GM12878 (cell line): Measurements from ENCODE around the gene ITPR2. TPM values are rescaled to one million over a fixed set of nuclear protein-coding genes. Genes with fewer than 3 reads are reported as not detected.

Experiments used
- ATAC-seq: fragments of 200-7000 bp; cut with Tn5 transposase; 3 replicates; pipeline ENCODE4 v1.9.1; 2020; ENCODE audit warnings: mild to moderate bottlenecking, moderate library complexity
- BruUV-seq: library from RNA; stranded (reverse); fragments of 400-500 nt; replicated peaks from 2 replicates; lab custom pipeline; 2021; lab: Mats Ljungman, UMichigan
- CTCF ChIA-PET: fragments of 300-600 bp; sonication (Branson Sonifier 250); formaldehyde crosslinking; extraction: SDS; loops from one replicate; lab custom pipeline; 2021; ENCODE audit warnings: inconsistent platforms; lab: Yijun Ruan, JAX
- POLR2A ChIA-PET: fragments of 350-600 bp; formaldehyde crosslinking; extraction: SDS; loops from one replicate; lab custom pipeline; 2021; ENCODE audit warnings: inconsistent platforms; lab: Charles Lee
- RAD21 ChIA-PET: fragments of 300-600 bp; sonication (Branson Sonifier 250); formaldehyde crosslinking; loops from one replicate; lab custom pipeline; 2023; ENCODE audit warnings: antibody characterized with exemption; ENCODE audit not compliant: unreplicated experiment; lab: Charles Lee
- SMC1A ChIA-PET: fragments of 300-600 bp; sonication (Branson Sonifier 250); formaldehyde crosslinking; loops from one replicate; lab custom pipeline; 2023; ENCODE audit not compliant: unreplicated experiment, uncharacterized antibody; lab: Charles Lee
- DNase-seq: peaks from one replicate; pipeline ENCODE4 v3.0.0-alpha.2; 2011; ENCODE audit warnings: low read depth, low spot score
- FAIRE-seq: peaks from 3 replicates; lab custom pipeline; 2011; peaks lifted over from hg19 to GRCh38; lab: Jason Lieb, UNC
- H2AFZ ChIP-seq: 2 replicates; pipeline ENCODE4 v1.6.0; 2011; ENCODE audit warnings: low read depth, low read length, control low read depth; ENCODE audit not compliant: control insufficient read depth
- H3K27ac ChIP-seq: 2 replicates; pipeline ENCODE4 v1.5.1; 2011; ENCODE audit warnings: control low read depth; ENCODE audit not compliant: control insufficient read depth, insufficient read depth
- H3K27me3 ChIP-seq, 2 experiments: replicated peaks in 1 of 2; 2 replicates each; pipeline versions ENCODE4 v1.6.0 to v1.6.1; 2011; ENCODE audit warnings: low read length in 1 of 2; ENCODE audit not compliant: control insufficient read depth in 2 of 2, insufficient read depth in 2 of 2
- H3K36me3 ChIP-seq, 2 experiments: 2 replicates each; pipeline ENCODE4 v1.5.1; 2011; ENCODE audit warnings: low read length in 1 of 2; ENCODE audit not compliant: control insufficient read depth in 2 of 2, insufficient read depth in 2 of 2
- H3K4me1 ChIP-seq: 2 replicates; pipeline ENCODE4 v1.6.1; 2011; ENCODE audit warnings: mild to moderate bottlenecking, low read length, moderate library complexity, mixed read lengths; ENCODE audit not compliant: control insufficient read depth, insufficient read depth
- H3K4me2 ChIP-seq: 2 replicates; pipeline ENCODE4 v1.6.0; 2011; ENCODE audit warnings: control low read depth; ENCODE audit not compliant: control insufficient read depth, insufficient read depth
- H3K4me3 ChIP-seq: fragments of 200-600 bp; sonication (generic); 2 replicates; pipeline ENCODE4 v1.5.1; 2016
- H3K79me2 ChIP-seq: 2 replicates; pipeline ENCODE4 v1.6.0; 2011; ENCODE audit warnings: low read length; ENCODE audit not compliant: control insufficient read depth, insufficient read depth
- H3K9ac ChIP-seq: 2 replicates; pipeline ENCODE4 v1.8.0; 2011; ENCODE audit warnings: low read length, control low read depth, mixed read lengths; ENCODE audit not compliant: control insufficient read depth, insufficient read depth
- H3K9me3 ChIP-seq: replicated peaks from 3 replicates; pipeline ENCODE4 v1.5.1; 2011; ENCODE audit warnings: mild to moderate bottlenecking, low read length; ENCODE audit not compliant: control insufficient read depth, insufficient read depth
- H4K20me1 ChIP-seq: 2 replicates; pipeline ENCODE4 v1.6.0; 2011; ENCODE audit not compliant: control insufficient read depth, insufficient read depth
- BCL11A ChIP-seq: IDR thresholded peaks from 2 replicates; pipeline ENCODE4 v1.6.1; 2011; ENCODE audit warnings: low read depth, low read length
- HCFC1 ChIP-seq: fragments of 150-350 bp; IDR thresholded peaks from 2 replicates; pipeline ENCODE4 v1.6.1; 2014; ENCODE audit warnings: low read length
- PBX3 ChIP-seq: IDR thresholded peaks from 2 replicates; pipeline ENCODE4 v1.6.1; 2011; ENCODE audit warnings: mild to moderate bottlenecking, low read depth, low read length, moderate library complexity; ENCODE audit not compliant: insufficient replicate concordance
- WGBS: methylation state at CpG from one replicate; pipeline ENCODE4 v1.1.6; 2016; ENCODE audit warnings: low lambda C conversion rate; ENCODE audit not compliant: insufficient replicate concordance, insufficient coverage; ENCODE audit errors: missing lambda C conversion rate; 5-methylcytosine and 5-hydroxymethylcytosine counted together
- in situ Hi-C: fragments of 300-500 bp; cut with MboI; formaldehyde crosslinking; loops from 9 replicates; pipeline ENCODE4 v1.14.3; 2018; ENCODE audit warnings: mixed read lengths
- intact Hi-C: fragments of 100-400 bp; cut with micrococcal nuclease; formaldehyde crosslinking; loops from one replicate; pipeline ENCODE4 v1.14.2; 2022; ENCODE audit not compliant: unreplicated experiment
- polyA plus RNA-seq, 11 experiments: library from polyadenylated mRNA; depleted of rRNA in 4 of 11; unstranded in 6 of 11; stranded (reverse) in 5 of 11; fragments of >200 nt; fragmentation: Nextera tagmentation in 4 of 11; fragmentation: Illumina TruSeq in 1 of 11; extraction: Ambion mirVana in 4 of 11; extraction: Trizol in 1 of 11; gene quantifications; 1 replicate in 1 of 11; 2 replicates in 10 of 11; pipeline versions ENCODE4 v1.2.1 to v1.2.3, GENCODE V29; 2011 to 2016; ENCODE audit warnings: inconsistent platforms in 2 of 11, missing spikeins in 2 of 11, low read depth in 1 of 11
- total RNA-seq, 4 experiments: library from RNA; depleted of rRNA in 3 of 4; stranded (reverse); fragments of >200 nt in 3 of 4; fragmentation: Illumina TruSeq in 1 of 4; extraction: Trizol in 1 of 4; gene quantifications; 2 replicates each; pipeline versions ENCODE4 v1.2.1 to v1.2.3, GENCODE V29; 2013 to 2021

Gene ITPR2
- total and polyA plus RNA-seq, 10 of the 15 experiments (the other 5 are each of a cell fraction or from before 2014, with no cell fraction given) = 7.5 to 76.2 (median 47.1) TPM

GRCh38 chr12:26744697-26745440 is 88.1 kb downstream of the ITPR2 start:
- ChIA-PET CTCF (interaction anchor here (1.0 to 1.3 kb wide), 2 partner anchors 10 to 53 kb away, joined by 3 read pairs; no protein-coding TSS in a partner anchor), POLR2A (interaction anchor here (0.7 to 3.2 kb wide), 8 partner anchors 11 to 29 kb away, joined by 3 to 14 read pairs (median 4); no protein-coding TSS in a partner anchor), RAD21 (interaction anchor here (1.5 kb wide), 1 partner anchor 15 kb away, joined by 6 read pairs; no protein-coding TSS in a partner anchor)
- H3K4me1 ChIP-seq = peaks cover 37% of the 10 kb centered on the region
- BruUV-seq = no TSS peak
- WGBS = 98% methylated on average over 8 of the region's 8 CpGs
- H3K9ac ChIP-seq = no peak overlapping the region
- no peaks in the 10 kb centered on the region; the same call in 2 of the 3 replicates for H3K9me3 ChIP-seq
- in situ Hi-C loops = no loop called here
- no peak overlapping the region for H3K27ac ChIP-seq
- H3K4me2 ChIP-seq = no peak overlapping the region
- no peak overlapping the region for H2AFZ ChIP-seq
- no peak overlapping the region for H3K4me3 ChIP-seq
- ATAC-seq = no peak
- no peak for TF ChIP-seq PBX3
- TF ChIP-seq BCL11A = no peak
- no peak for TF ChIP-seq HCFC1
- TF ChIP-seq, all 136 proteins: peak for 0
- no peak for DNase-seq
- SMC1A ChIA-PET = interaction anchor here (1.0 to 6.5 kb wide), 5 partner anchors 9 to 70 kb away, joined by 3 to 96 read pairs (median 4); no protein-coding TSS in a partner anchor
- Histone ChIP-seq H3K79me2 (peaks cover 32% of the 10 kb centered on the region), H4K20me1 (no peaks in the 10 kb centered on the region), H3K36me3 (peaks cover 0 to 1% of the 10 kb centered on the region in 2 experiments; a peak in 3 of 4 replicates), H3K27me3 (no peaks in the 10 kb centered on the region)
- intact Hi-C loops = no loop called here
- FAIRE-seq = no peak
